Hepatic stellate cell (primary cell): ENCODE measurements around the gene PRKRIP1.
"Not testable (repeated sequence)": the region's sequence is repeated elsewhere in the genome, so short reads cannot be mapped to it uniquely, and the experiment has no call there.

Experiments used
- DNase-seq: peaks from one replicate; pipeline ENCODE4 v3.0.0; 2011; ENCODE audit warnings: low spot score

PRKRIP1 gene

GRCh38 chr7:102404005-102404861 is 8.1 kb downstream of the PRKRIP1 start:
- peak; percentile 65 for DNase-seq

DNA sequence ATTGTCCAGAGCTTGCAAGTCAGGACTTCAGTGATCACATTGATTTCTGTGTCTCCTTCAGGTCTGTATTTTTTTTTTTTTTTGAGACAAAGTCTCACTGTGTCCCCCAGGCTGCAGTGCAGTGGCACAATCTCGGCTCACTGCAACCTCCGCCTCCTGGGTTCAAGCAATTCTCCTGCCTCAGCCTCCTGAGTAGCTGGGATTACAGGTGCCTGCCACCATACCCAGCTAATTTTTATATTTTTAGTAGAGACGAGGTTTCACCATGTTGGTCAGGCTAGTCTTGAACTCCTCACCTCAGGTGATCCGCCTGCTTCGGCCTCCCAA is 8.7 kb downstream of the PRKRIP1 start:
- not testable (repeated sequence) for DNase-seq

GRCh38 chr7:102407910-102408309 is 11.7 kb downstream of the PRKRIP1 start:
- no peak for DNase-seq

DNA sequence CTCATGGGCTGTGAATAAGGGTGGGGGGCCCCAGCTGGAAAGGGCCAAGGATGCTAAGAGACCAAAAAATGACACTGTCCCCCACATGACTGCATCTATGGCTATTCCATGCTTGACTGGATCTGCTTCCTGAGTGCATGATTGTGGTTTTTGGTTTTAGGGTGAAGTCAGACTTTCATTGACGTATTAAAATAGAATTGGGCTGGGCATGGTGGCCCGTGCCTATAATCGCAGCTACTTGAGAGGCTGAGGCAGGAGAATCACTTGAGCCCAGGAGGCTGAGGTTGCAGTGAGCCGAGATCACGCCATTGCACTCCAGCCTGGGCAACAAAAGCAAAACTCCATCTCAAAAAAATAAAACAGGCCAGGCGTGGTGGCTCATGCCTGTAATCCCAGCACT is 12.4 kb downstream of the PRKRIP1 start:
- not testable (repeated sequence) for DNase-seq

DNA sequence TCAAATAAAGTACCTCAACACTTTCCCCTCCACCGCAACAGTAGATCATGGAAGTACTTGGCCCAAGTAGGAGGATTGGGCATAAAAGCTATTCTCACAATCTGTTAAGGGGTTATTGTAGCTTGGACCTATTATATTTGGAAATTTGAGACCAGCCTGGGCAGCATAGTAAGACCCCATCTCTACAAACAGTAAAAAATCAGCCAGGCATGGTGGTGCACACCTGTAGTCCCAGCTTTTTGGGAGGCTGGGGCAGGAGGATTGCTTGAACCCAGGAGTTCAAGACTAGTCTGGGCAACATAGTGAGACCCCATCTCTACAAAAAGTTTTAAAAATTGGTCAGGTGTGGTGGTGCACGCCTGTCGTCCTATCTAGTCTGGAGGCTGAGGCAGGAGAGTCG is 13.2 kb downstream of the PRKRIP1 start:
- DNase-seq, result no peak

GRCh38 chr7:102410123-102410522 is 14.0 kb downstream of the PRKRIP1 start:
- no peak for DNase-seq

DNA sequence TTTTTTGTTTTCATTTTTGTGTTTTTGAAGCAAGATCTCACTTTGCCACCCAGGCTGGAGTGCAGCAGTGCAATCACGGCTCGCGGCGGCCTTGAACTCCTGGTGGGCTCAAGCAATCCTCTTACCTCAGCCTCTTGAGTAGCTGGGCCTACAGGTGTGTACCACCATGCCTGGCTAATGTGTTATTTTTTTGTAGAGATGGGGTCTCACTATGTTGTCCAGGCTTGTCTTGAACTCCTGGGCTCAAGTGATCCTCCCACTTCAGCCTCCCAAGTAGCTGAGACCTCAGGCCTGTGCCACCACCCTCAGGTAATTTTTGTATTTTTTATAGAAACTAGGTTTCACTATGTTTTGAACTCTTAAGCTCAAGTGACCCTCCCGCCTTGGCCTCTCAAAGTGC is 14.8 kb downstream of the PRKRIP1 start:
- no peak for DNase-seq

- peak; percentile 54 for DNase-seq
These were observed 16.4 kb downstream of the PRKRIP1 start for GRCh38 chr7:102412548-102412947.

GRCh38 chr7:102413091-102413490 is 16.9 kb downstream of the PRKRIP1 start:
- no peak for DNase-seq

GRCh38 chr7:102413611-102414010 is 17.4 kb downstream of the PRKRIP1 start:
- no peak for DNase-seq

- no peak for DNase-seq
These were observed 19.6 kb downstream of the PRKRIP1 start for GRCh38 chr7:102415685-102416225.

DNA sequence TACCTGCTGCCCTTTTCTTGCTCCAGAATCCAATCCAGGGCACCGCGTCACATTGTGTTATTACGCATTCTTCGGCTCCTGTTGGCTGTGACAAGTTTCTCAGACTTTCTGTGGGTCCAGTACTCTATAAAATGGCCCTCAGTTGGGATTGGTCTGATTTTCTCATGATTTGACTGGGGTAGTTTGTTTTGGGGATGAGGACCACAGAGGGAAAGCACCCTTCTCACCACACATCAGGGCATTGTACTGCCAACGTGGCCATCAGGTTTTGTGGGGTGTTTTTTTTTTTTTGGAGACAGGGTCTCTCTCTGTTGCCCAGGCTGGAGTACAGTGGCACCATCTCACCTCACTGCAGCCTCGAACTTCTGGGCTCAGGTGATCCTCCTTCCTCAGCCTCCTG is 20.2 kb downstream of the PRKRIP1 start:
- no peak for DNase-seq

DNA sequence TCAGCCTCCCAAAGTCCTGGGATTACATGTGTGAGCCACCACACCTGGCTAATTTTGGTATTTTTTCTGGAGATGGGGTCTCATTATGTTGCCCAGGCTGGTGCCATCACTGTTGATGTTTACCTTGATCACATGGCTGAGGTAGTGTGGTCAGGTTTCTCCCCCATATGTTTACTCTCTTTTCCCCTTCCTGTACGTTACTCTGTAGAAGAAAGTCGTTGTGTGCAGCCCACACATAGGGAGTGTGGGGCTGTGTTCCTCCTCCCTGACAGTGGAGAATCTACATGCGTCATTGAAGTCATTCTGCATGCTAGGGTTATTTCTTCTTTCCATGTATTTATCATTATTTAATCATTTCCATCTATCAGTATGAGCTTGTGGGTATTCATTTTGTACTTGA is 20.9 kb downstream of the PRKRIP1 start:
- no peak for DNase-seq

DNA sequence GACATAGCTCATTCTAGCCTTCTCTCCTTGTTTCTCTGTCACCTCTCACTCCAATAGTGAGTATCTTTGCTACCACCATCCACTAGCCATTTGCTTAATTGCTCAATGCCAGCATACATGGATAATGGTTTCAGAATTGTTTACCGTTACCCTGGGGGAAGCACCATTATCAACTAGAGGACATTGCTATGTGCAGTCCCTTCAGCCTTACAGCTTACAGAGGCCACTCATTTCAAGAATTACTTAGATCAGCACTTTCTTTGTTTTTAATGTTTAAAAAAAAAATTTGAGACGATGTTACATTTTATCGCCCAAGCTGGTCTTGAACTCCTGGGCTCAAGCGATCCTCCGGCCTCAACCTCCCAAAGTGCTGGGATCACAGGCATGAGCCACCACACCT is 22.4 kb downstream of the PRKRIP1 start:
- no peak for DNase-seq

DNA sequence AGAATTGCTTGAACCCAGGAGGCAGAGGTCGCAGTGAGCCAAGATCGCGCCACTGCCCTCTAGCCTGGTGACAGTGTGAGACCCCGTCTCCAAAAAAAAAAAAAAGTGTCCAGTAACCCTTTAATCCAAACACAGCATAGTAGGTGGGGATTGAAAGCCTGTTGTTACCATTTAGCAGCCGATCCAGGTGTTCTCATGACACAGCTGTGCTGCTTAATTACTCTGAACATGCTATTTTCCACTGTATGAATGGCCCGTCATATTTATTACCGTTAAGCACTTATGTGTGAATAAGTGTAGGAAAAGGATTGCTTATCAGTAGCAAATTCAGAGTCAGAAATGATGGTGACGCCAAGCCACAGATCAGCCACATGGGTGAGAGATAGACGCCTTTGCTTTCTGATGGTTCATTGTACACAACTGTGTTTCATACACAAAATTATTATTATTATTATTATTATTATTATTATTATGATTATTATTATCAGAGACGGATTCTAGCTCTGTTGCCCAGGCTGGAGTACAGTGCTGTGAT is 25.6 kb downstream of the PRKRIP1 start:
- DNase-seq, result no peak

DNA sequence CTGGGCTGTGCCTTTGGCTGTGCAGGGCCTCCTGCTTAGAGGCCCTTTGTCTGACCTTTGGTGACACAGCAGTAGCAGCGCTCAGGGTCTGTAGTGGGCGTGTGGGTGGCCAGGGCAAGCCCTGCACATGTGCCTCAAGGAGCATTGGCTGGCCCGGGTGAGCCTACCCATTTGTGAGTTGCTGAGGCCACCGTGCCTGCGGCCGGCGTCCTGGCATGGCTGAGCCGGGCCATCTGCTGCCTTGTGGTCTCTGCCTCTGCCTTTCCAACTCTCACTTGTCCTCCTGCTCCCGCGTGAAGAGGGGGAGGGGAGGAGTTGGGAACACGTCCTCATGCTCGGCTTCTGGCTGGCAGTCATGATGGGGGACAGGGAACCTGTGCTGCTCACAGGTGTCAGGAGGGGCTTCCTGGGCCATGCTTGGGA is 28.0 kb downstream of the PRKRIP1 start:
- no peak for DNase-seq

GRCh38 chr7:102424787-102425218 is 28.6 kb downstream of the PRKRIP1 start:
- DNase-seq, result no peak

DNA sequence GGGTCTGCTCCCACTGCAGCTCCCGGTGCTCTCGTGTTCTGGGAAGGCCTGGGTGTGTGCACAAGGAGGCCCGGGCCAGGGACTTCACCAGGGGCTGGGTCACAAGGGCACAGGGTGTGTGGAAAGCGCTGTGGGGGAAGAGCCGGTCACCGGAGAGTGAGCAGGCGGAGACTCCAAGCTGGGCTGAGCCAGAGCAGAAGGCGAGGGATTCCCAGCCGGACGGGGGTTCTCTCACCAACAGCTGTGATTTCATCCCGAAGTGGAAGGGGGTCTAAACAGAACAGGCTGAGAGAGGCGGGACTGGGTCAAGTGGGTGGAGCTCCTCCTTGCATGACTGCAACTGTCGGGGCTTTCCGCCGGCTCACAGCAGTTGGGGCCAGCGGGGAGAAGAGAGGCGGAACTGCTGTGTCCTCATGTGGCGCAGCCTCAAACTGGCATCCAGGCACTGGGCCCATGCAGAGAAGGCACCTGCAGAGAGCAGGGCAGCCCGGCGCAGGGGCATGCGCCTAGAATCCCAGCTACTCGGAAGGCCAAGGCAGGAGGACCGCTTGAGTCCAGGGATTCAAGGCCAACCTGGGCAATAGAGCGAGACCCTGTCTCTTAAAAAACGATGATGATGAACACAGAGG is 29.6 kb downstream of the PRKRIP1 start:
- DNase-seq, result no peak

DNA sequence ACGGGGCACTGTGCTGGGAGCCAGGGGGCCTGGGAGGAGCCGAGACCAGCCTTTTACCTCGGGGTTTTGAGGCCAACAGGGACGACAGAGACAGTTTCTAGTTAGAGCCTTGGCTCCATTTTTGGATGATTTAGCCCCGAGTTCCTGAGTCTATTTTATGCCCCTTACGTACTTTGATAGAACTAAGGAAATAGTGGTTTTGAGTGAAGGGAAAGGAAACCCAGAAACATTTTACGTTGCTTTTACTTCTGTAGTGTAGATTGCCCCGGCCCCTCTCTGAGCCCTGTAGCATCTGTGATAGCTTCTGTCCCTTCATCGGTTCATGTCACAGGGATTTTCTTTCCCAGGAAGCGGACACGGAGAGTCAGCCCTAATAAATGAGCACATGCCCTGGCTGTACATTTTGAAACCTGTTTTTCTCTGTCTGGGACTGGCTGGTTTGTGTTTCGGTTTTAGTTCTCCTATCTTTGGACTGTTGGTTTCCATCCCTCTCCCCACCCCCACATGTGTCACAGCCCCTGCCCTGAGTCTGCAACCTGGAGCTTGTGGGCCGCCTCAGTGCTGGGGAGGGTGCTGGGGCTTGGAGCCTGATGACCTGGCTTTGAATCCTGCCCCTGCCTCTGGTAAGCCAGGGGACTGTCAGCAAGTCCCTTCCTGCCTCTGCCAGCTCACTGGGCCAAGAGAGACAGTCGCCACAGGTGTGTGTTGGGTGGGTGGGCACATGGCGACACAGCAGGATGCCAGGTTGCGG is 30.3 kb downstream of the PRKRIP1 start:
- DNase-seq, result no peak

DNA sequence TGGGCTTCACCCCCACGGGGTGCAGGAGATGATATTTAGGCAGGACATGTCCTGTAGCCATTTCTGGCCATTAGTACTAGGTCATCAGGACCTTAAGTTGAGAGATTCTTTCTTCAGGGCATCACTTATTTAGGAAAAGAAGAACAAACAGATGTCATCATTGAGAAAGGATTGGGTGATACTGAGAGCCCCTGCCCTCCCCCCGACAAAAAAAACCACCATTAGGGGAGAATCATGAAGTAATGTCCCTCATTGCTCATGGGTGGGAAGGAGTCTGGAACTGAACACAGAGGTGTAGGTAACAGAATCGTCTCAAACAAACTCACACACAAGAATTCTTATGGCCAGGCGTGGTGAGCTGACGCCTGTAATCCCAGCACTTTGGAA is 30.8 kb downstream of the PRKRIP1 start:
- no peak for DNase-seq

DNA sequence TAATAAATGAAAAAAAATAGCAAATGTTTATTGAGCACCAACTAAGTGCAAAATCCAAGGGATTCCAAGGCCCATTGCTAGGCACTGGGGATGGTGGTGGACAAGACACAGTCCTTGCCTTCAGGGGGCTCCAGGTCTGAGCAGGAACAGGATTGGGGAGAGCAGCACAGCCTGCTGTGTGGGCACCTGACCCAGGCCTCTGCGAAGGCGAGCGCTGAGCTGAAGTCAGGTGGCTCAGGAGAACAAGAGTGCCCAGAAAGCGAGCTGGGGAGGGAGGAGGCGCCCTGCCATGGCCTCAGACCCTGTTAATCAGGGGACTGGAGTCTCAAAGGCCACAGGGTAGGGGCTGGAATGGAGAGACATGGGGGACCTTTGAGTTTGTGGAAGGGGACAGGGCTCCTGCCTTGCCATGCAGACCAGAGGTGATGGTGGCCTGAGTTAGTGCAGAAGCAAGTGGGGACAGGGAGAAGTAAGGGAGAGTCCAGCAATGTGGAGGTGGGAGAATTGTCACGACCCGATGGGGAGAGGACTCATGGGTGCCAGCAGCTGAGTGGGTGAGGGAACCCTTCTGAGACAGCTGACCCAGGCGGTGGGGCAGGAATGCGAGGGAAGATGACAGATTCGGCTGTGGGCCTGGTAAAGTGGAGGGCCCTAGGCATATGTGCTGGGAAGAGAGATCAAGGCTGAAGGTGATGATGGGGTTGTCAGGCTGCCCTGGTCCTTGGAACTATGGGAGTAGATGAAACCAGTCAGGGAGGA is 33.2 kb downstream of the PRKRIP1 start:
- no peak for DNase-seq
